SK-N-MC (cell line): ENCODE measurements around the gene HACE1.

Source experiments
- EZH2 ChIP-seq: fragments of 200-600 bp; sonication (generic); IDR thresholded peaks from one replicate; pipeline ENCODE4 v1.6.1; 2017; ENCODE audit warnings: antibody characterized with exemption
- POLR2AphosphoS5 ChIP-seq: IDR thresholded peaks from 2 replicates; pipeline ENCODE4 v1.6.1; 2012; ENCODE audit warnings: mild to moderate bottlenecking, low read depth, low read length, borderline replicate concordance

- TF ChIP-seq EZH2, result no peak
- no peak for TF ChIP-seq POLR2AphosphoS5
Measured at GRCh38 chr6:104799134-104799657, 60.5 kb downstream of the HACE1 start.
